ENCODE measurements around the gene LYRM1.

The LYRM1 gene

DNA sequence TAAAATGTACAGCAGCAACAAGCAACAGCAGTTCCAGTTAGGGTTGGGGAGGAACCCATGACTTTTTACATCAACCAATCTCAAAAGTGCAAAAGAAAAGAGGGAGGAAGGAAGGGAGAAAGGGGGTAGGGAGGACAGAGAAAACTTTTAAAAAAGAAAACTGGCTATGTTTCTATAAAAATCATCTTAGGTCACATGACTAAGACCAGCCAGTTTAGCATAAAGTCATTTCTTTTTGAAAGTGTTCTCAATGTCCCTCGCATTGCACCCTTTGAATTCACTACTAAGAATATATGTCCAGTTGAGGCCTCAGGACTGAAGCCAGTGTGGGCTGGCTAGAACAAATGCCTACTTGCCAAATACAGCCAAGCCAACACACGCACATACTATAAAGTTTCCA is 29.3 kb upstream of the LYRM1 start:
- no peak overlapping the region for H3K4me3 ChIP-seq (replicated peaks; ENCODE audit: low read depth, low read length)
- no peak for DNase-seq (ENCODE audit: extremely low read depth, low read depth)
- TF ChIP-seq, protein P1, sequence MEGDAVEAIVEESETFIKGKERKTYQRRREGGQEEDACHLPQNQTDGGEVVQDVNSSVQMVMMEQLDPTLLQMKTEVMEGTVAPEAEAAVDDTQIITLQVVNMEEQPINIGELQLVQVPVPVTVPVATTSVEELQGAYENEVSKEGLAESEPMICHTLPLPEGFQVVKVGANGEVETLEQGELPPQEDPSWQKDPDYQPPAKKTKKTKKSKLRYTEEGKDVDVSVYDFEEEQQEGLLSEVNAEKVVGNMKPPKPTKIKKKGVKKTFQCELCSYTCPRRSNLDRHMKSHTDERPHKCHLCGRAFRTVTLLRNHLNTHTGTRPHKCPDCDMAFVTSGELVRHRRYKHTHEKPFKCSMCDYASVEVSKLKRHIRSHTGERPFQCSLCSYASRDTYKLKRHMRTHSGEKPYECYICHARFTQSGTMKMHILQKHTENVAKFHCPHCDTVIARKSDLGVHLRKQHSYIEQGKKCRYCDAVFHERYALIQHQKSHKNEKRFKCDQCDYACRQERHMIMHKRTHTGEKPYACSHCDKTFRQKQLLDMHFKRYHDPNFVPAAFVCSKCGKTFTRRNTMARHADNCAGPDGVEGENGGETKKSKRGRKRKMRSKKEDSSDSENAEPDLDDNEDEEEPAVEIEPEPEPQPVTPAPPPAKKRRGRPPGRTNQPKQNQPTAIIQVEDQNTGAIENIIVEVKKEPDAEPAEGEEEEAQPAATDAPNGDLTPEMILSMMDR (IDR thresholded peaks at IDR 0.05; ENCODE audit: low read depth, low read length, missing control alignments) = no peak

DNA sequence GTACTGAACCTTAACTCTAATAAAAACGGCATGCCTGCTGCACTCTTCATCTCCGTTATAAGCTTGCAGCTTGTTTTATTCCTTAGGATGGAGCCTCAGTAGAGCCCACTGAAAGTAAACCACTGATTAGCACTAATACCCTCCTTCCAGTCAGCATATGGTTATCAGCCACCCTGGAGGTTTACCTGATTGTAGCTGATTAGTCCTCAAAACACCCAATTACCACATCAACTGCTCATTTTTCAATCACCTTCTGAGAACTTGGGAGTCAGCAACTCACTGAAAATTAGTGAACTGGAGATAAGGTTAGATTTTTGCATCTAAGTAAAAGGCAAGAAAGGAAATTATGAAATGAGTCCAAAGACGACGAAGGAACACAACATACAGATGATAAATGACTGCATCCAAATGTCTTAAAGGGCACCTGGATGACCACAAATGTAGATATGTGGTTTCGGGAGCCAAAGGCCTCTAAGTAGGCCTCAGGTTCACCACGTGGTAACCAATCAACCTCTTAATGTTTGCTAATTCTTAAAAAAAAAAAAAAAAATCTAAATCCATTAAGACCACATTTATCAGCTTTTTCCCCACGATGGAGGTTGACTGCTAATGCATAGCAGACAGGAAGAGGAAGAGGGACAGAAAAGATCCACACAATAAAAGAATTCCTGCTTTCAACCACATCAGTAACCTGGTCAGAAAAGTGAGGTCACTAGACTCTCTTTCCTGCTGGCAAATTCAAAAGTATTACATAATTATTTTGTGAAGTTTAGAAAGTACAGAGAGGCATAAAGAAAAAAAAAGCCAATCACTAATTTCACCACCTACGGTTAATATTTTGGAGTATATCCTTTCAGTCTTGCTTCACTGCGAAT is 28.4 kb upstream of the LYRM1 start:
- TF ChIP-seq, protein P1 (IDR thresholded peaks at IDR 0.05; ENCODE audit: low read depth, low read length, missing control alignments) = no peak
- no peak for DNase-seq (ENCODE audit: extremely low read depth, low read depth)
- no peak overlapping the region for H3K4me3 ChIP-seq (replicated peaks; ENCODE audit: low read depth, low read length)

DNA sequence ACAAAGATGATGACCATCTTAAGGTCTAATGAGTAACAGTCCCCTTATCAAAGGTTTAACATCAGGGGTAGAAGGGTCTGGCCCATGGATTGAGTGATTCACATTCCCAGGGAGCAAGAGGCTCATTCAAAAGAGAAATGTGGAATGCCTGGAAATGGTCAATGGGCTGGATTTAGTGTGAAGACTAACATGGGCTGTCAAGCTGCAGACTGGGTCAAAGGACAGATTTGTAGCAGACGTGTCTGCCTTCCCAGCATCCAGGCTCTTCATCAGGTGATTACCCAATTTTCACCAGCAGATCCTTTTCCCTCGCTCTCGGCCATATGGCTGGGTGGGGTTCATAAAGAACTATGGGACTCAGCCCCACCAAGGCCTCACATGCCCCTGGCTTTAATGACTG is 27.2 kb upstream of the LYRM1 start:
- H3K4me3 ChIP-seq (replicated peaks; ENCODE audit: low read depth, low read length) = no peak overlapping the region
- no peak for DNase-seq (ENCODE audit: extremely low read depth, low read depth)
- TF ChIP-seq, protein P1 (IDR thresholded peaks at IDR 0.05; ENCODE audit: low read depth, low read length, missing control alignments) = no peak

DNA sequence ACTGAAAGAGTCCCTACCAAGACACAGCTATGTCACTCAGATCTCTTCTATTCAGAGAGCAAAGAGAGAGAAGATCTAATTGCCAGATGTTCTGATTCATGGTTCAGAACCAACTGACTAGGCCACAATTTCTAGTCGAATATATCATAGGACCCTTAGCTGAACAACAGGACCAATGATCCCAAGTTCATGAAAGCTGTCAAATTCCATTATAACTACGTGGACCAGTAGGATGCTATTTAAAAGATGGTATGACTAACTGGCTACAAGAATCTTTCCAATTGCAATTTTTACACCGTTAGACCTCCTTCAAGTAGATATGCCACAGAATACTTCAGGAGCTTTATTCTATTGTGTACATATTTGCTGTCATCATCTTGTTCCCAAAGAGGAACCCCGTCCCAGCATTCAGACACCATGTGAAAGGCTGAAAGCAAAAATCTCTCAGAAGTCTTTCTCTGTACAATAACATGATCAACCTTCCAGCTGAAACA is 26.4 kb upstream of the LYRM1 start:
- no peak overlapping the region for H3K4me3 ChIP-seq (replicated peaks; ENCODE audit: low read depth, low read length)
- TF ChIP-seq, protein P1 (IDR thresholded peaks at IDR 0.05; ENCODE audit: low read depth, low read length, missing control alignments) = no peak
- no peak for DNase-seq (ENCODE audit: extremely low read depth, low read depth)

DNA sequence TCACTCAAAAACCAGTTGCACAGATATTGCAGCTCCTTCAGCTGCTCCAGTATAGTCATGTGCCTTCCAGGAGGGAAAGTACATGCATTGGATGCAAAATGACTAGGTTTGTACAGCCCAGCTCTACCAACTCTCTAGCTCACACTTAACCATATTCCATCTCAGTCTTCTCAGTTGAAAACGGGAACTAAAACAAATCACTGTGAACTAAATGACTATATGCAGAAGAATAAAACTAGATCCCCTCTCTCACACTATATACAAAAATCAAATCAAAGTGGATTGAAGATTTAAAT is 25.3 kb upstream of the LYRM1 start:
- H3K4me3 ChIP-seq (replicated peaks; ENCODE audit: low read depth, low read length) = no peak overlapping the region
- TF ChIP-seq, protein P1 (IDR thresholded peaks at IDR 0.05; ENCODE audit: low read depth, low read length, missing control alignments) = no peak
- DNase-seq (ENCODE audit: extremely low read depth, low read depth) = no peak

DNA sequence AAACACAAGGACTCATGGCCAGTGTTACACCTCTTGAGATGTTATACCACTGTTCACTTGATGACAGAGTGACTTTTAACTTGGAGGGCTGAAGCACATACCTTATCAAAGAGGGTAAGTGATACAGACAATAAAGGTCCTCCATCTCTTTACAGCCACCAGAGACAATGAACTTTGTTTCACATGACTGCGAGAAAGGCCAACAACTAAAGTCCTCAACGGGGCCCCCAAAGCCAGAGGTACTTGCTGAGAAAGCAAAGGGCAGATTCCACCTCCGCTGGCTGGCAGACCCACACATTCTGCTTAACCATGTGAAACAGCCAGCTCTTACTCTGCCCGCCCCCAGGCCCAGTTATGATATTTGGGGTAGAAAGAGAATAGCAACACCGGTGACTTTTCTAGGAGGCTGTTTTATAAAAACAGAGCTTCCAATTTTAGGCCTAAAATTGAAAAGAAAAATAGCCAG is 21.9 kb upstream of the LYRM1 start:
- 0 out of 2 replicates have a peak overlapping the region, but pooled peaks have one; percentile 1 for H3K4me3 ChIP-seq (replicated peaks; ENCODE audit: low read depth, low read length)
- TF ChIP-seq, protein P1 (IDR thresholded peaks at IDR 0.05; ENCODE audit: low read depth, low read length, missing control alignments) = no peak

More for the DNA sequence above, 21.9 kb upstream of the LYRM1 start:
- no peak for DNase-seq (ENCODE audit: extremely low read depth, low read depth)

Data from HFF-Myc (cell line).